ENCODE results near the gene PLCB2.

The PLCB2 gene

GRCh38 chr15:40287968-40288367, 19.8 kb downstream of the PLCB2 start (continued):
- no peak for TF ChIP-seq ZNF112 (tag by site-specific recombination; IDR thresholded peaks at IDR 0.05)
- no peak for TF ChIP-seq TRIM28 (IDR thresholded peaks at IDR 0.05; ENCODE audit: borderline replicate concordance, low read length)
- TF ChIP-seq ZNF555 (tag by site-specific recombination; conservative IDR thresholded peaks at IDR 0.05), result no peak
- no peak for TF ChIP-seq SP3 (tag by site-specific recombination; IDR thresholded peaks at IDR 0.05)
- TF ChIP-seq PATZ1 (tag by site-specific recombination; IDR thresholded peaks at IDR 0.05), result peak; percentile 57; the same call in 1 of the 2 replicates
- TF ChIP-seq ZFP69B (tag by site-specific recombination; IDR thresholded peaks at IDR 0.05), result no peak
- peak; percentile 87 for TF ChIP-seq WT1 (tag by site-specific recombination; IDR thresholded peaks at IDR 0.05)
- TF ChIP-seq ZNF624 (tag by site-specific recombination; IDR thresholded peaks at IDR 0.05), result no peak
- no peak for TF ChIP-seq FEZF1 (tag by site-specific recombination; IDR thresholded peaks at IDR 0.05)
- 0 out of 2 replicates have a peak, but pooled peaks have one; percentile 26 for TF ChIP-seq ZBTB17 (tag by site-specific recombination; IDR thresholded peaks at IDR 0.05)
- no peak for TF ChIP-seq ZNF174 (tag by site-specific recombination; IDR thresholded peaks at IDR 0.05)
- no peak for TF ChIP-seq ZNF146 (tag by site-specific recombination; IDR thresholded peaks at IDR 0.05)
- no peak for TF ChIP-seq ZNF561 (tag by site-specific recombination; IDR thresholded peaks at IDR 0.05; ENCODE audit: borderline replicate concordance)
- TF ChIP-seq ZNF830 (tag by site-specific recombination; IDR thresholded peaks at IDR 0.05; ENCODE audit: low read depth), result no peak
- no peak for TF ChIP-seq ZNF121 (tag by site-specific recombination; IDR thresholded peaks at IDR 0.05)
- no peak for TF ChIP-seq RBAK (tag by site-specific recombination; IDR thresholded peaks at IDR 0.05)
- TF ChIP-seq ZNF521 (tag by site-specific recombination; IDR thresholded peaks at IDR 0.05), result no peak
- TF ChIP-seq PRDM1 (tag by site-specific recombination; IDR thresholded peaks at IDR 0.05), result no peak
- no peak for TF ChIP-seq ZNF518A (tag by site-specific recombination; conservative IDR thresholded peaks at IDR 0.05; ENCODE audit: low read depth)
- no peak for TF ChIP-seq ZNF394 (tag by site-specific recombination; IDR thresholded peaks at IDR 0.05; ENCODE audit: borderline replicate concordance)
- TF ChIP-seq KLF1 (tag by site-specific recombination; IDR thresholded peaks at IDR 0.05), result peak; percentile 88
- no peak for TF ChIP-seq GFI1B (tag by site-specific recombination; IDR thresholded peaks at IDR 0.05)
- TF ChIP-seq ZNF341 (tag by site-specific recombination; IDR thresholded peaks at IDR 0.05; ENCODE audit: low read depth), result peak; percentile 66
- peak; percentile 26; the same call in 1 of the 2 replicates for TF ChIP-seq GLIS2 (tag by site-specific recombination; IDR thresholded peaks at IDR 0.05)
- no peak for TF ChIP-seq ZNF157 (tag by site-specific recombination; IDR thresholded peaks at IDR 0.05)
- TF ChIP-seq ZNF600 (tag by site-specific recombination; IDR thresholded peaks at IDR 0.05), result peak; percentile 81
- TF ChIP-seq ZNF148 (tag by site-specific recombination; IDR thresholded peaks at IDR 0.05; ENCODE audit: borderline replicate concordance), result no peak
- no peak for TF ChIP-seq ZSCAN30 (tag by site-specific recombination; IDR thresholded peaks at IDR 0.05)
- TF ChIP-seq ZNF302 (tag by site-specific recombination; IDR thresholded peaks at IDR 0.05; ENCODE audit: low read depth), result no peak
- no peak for TF ChIP-seq HOXC10 (CRISPR knock-in tag; IDR thresholded peaks at IDR 0.05)
- no peak for TF ChIP-seq ZNF416 (tag by site-specific recombination; IDR thresholded peaks at IDR 0.05)
